Retinal pigment epithelial cell (primary cell): Measurements from ENCODE around the gene SH3GL3.

Experiments
- DNase-seq: peaks from one replicate; pipeline ENCODE4 v3.0.0-alpha.2; 2010; ENCODE audit warnings: low read depth
- H3K4me3 ChIP-seq: 2 replicates; pipeline ENCODE4 v1.5.1; 2011; ENCODE audit warnings: mild to moderate bottlenecking, low read length, control low read depth, moderate library complexity
- CTCF ChIP-seq: conservative IDR thresholded peaks from 2 replicates; pipeline ENCODE4 v1.5.1; 2011; ENCODE audit warnings: low read depth, low read length, control low read depth, inconsistent platforms

The SH3GL3 gene

GRCh38 chr15:83613714-83614113 lies 166.6 kb downstream of the SH3GL3 start:
- peak; percentile 91 for DNase-seq
- H3K4me3 ChIP-seq = no peak overlapping the region
- no peak for TF ChIP-seq CTCF

DNA sequence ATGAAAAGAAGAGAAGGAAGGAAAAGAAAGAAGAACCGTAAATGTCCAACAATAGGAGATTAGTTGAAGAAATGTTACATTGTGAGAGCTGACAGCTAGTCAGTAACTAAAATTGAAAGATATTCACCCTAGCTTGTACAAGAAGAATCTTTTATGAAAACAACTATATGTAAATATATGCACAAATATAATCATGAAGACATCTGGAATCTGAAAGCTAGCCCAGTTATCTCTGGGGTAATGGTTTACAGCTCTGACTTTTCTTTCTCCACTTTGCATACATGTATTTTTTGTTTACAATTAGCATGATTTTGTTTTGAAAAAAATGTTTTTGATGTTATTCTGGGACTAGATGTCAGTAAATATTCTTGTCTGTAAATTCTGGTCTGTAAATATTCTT lies 169.7 kb downstream of the SH3GL3 start:
- H3K4me3 ChIP-seq = no peak overlapping the region
- TF ChIP-seq CTCF = no peak
- no peak for DNase-seq

GRCh38 chr15:83626171-83626802 lies 179.1 kb downstream of the SH3GL3 start:
- H3K4me3 ChIP-seq = no peak overlapping the region
- no peak for TF ChIP-seq CTCF
- peak; percentile 37 for DNase-seq

GRCh38 chr15:83631534-83631933 lies 184.4 kb downstream of the SH3GL3 start:
- no peak for TF ChIP-seq CTCF
- DNase-seq = no peak

DNA sequence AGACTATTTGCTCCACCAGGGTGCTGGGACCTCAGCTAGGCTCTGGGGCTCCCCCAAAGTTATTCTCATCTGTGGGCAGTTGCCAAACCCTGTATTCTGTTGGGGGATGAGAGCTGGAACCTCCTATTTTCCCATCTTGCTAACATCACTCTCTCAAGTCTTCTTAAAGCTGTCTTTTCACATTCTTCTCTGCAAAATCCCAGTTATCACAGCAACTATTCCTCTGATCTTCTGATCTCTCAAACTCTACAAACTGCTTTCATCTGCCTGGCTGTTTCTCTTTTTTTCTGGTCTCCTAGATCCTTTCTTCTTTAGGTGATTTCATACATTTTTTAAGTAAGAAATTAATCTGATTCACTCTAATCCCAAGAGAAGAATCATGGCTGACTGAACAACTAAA lies 196.1 kb downstream of the SH3GL3 start:
- H3K4me3 ChIP-seq = no peak overlapping the region
- no peak for TF ChIP-seq CTCF
- DNase-seq = no peak

More at GRCh38 chr15:83631534-83631933, 184.4 kb downstream of the SH3GL3 start:
- no peak overlapping the region for H3K4me3 ChIP-seq

DNA sequence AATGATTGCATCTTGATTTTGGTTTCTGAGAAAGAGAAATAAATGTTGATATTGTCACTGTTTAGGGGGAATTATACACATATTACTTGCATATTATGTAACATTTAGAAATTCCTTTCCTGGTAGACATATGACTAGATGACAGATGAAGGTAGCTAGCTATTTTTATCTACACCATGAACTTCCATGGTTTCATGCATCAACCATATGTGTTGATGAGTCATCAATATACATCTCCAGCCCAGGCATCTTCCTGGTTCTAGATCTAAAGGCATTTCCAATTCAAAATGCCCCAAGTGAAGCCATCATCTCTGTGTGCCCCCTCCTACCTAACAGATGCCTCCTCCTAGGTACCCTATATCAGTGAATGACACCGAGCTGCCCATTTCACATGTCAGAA lies 197.3 kb downstream of the SH3GL3 start:
- no peak for TF ChIP-seq CTCF
- no peak overlapping the region for H3K4me3 ChIP-seq
- DNase-seq = no peak

DNA sequence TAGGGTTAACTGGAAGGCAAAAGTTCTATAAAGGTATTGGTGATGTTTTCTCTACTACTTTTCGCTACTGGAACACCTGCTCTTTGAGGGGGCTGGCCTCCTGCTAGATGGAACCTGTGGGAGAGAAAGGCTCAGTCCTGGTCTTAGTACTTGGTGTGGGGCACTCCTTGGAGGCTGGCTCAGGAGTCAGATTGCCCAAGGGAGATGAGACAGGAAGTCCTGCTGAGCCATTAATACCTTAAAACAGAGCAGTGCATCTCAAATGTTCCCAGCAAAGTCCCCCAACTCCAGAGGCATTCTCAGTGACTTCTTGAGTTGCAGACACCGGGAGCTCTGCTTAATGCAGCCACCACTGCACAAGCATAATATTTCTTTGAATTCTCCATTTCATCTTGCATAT lies 203.7 kb downstream of the SH3GL3 start:
- DNase-seq = no peak
- no peak for TF ChIP-seq CTCF
- no peak overlapping the region for H3K4me3 ChIP-seq
